ENCODE results near the gene CBFA2T3. TPM values are rescaled to one million over a fixed set of nuclear protein-coding genes. Genes with fewer than 3 reads are reported as not detected.

CBFA2T3 gene
- total RNA-seq, 1 donor from 2014 or later: 8.6 TPM

DNA sequence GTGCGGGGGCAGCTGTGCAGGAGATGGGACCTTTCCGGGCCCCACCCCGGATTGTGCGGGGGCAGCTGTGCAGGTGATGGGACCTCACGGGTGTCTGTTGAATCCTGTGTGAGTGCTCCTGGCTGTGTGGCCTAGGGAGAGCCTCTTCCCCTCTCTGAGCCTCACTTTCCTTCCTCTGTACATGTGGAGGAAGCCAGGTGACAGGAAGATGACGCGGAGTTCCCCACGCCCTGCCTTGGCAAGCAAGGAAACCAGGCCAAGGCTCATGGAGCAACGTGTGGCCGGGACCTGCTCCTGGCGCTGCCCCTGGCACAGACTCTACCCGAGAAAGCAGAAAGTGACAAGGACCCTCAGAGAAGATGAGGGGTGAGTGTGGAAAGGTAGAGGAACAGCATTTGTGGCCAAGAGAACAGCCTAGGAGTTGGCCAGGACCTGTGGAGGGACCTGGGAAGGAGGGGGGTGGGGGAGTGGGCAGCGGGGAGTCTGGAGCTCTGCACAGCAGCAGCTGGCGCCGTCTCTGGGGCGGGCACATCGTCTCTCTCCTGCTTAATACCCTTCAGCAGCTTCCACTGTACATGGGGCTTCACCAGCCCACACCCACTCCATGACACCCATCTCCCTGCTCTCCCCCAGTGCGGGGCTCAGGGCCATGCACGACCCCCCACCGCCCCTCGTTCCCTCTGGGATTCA is 72.2 kb downstream of the CBFA2T3 start:
- peak overlapping the region; percentile 64 for H3K27ac ChIP-seq (replicated peaks)
- peaks cover 15% of the 10 kb centered on the region for H3K36me3 ChIP-seq
- TF ChIP-seq, protein P1, sequence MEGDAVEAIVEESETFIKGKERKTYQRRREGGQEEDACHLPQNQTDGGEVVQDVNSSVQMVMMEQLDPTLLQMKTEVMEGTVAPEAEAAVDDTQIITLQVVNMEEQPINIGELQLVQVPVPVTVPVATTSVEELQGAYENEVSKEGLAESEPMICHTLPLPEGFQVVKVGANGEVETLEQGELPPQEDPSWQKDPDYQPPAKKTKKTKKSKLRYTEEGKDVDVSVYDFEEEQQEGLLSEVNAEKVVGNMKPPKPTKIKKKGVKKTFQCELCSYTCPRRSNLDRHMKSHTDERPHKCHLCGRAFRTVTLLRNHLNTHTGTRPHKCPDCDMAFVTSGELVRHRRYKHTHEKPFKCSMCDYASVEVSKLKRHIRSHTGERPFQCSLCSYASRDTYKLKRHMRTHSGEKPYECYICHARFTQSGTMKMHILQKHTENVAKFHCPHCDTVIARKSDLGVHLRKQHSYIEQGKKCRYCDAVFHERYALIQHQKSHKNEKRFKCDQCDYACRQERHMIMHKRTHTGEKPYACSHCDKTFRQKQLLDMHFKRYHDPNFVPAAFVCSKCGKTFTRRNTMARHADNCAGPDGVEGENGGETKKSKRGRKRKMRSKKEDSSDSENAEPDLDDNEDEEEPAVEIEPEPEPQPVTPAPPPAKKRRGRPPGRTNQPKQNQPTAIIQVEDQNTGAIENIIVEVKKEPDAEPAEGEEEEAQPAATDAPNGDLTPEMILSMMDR (IDR thresholded peaks at IDR 0.05; ENCODE audit: borderline replicate concordance): no peak
- intact Hi-C loops (cut with micrococcal nuclease): no loop called here
- peak overlapping the region; percentile 21 for H3K4me3 ChIP-seq
- H3K9me3 ChIP-seq (replicated peaks): no peaks in the 10 kb centered on the region
- no peak for DNase-seq
- H3K4me1 ChIP-seq: peaks cover 54% of the 10 kb centered on the region
- H3K27me3 ChIP-seq (ENCODE audit: low read depth): peaks cover 5% of the 10 kb centered on the region

DNA sequence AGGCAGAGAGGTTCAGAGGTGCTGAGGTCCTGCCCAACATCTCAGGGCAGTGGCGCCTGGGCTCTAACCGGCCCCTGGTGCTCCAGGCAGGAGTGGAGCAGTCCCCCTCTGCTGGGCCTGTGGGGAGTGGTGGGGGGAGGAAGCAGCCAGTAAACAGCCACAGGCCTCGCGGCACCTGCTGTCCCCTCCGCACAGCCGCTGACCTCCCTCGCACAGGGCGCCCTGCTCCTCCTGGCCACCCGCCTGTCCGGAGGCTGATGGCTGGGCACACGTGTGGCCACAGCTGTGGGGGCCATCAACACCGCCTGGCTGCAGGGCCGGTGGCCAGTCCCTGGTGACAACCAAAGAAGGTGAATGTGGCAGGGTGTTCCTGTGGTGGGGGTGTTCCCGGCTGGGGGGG is 73.7 kb downstream of the CBFA2T3 start:
- Histone ChIP-seq H3K9me3 (replicated peaks) (no peaks in the 10 kb centered on the region), H3K27ac (replicated peaks) (no peak overlapping the region), H3K36me3 (peaks cover 24% of the 10 kb centered on the region), H3K4me3 (no peak overlapping the region), H3K27me3 (ENCODE audit: low read depth) (peaks cover 5% of the 10 kb centered on the region), H3K4me1 (peaks cover 41% of the 10 kb centered on the region)
- TF ChIP-seq, protein P1 (IDR thresholded peaks at IDR 0.05; ENCODE audit: borderline replicate concordance): no peak
- intact Hi-C loops (cut with micrococcal nuclease): no loop called here
- no peak for DNase-seq

DNA sequence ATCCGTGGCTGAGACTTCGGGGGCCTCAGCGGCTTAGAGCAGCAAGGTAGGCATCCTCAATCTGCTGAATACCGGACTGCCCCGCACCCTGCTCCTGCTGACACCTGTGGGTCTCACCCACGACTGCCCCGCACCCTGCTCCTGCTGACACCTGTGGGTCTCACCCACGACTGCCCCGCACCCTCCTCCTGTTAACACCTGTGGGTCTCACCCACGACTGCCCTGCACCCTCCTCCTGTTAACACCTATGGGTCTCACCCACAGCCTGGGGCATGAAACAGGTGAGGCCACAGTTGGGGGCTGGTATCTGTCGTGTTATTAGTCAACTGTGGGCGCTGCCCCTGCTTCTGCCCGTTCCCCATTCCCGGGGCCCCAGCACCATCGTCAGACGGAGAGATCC is 74.3 kb downstream of the CBFA2T3 start:
- Histone ChIP-seq H3K4me3 (no peak overlapping the region), H3K36me3 (peaks cover 28% of the 10 kb centered on the region), H3K27ac (replicated peaks) (no peak overlapping the region), H3K9me3 (replicated peaks) (no peaks in the 10 kb centered on the region), H3K4me1 (peaks cover 37% of the 10 kb centered on the region), H3K27me3 (ENCODE audit: low read depth) (peaks cover 5% of the 10 kb centered on the region)
- intact Hi-C loops (cut with micrococcal nuclease): no loop called here
- no peak for DNase-seq
- TF ChIP-seq, protein P1 (IDR thresholded peaks at IDR 0.05; ENCODE audit: borderline replicate concordance): no peak

DNA sequence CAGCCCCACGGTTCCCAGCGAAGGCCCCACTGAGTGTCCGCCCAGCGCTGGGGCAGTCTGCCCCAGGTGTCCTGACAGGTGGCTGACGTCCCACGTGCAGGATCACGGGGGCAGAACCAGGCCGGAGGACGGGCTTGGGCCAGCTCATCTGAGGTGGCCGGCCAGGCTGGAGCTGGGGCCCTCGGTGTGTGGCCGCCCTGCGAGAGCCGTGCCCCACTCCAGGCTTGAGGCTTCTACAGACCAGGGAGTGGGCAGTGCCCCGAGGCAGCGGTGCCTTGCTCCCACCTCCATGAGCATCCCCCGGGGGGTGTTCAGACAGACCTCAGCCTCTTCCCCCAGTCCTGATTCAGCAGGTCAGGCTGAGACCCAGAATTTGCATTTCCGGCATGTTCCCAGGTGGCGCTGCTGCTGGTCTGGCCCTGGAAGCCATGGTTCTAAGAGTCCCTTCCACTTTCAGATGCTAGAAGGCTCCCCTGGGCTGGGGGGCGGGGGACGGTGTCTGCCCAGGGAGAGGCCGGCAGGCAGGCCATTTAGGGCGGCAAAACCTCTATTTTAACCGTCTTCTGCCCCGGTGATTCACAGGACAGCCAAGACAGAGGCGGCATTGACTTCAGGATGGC is 75.2 kb downstream of the CBFA2T3 start:
- Histone ChIP-seq H3K27ac (replicated peaks) (no peak overlapping the region), H3K9me3 (replicated peaks) (no peaks in the 10 kb centered on the region), H3K27me3 (ENCODE audit: low read depth) (peaks cover 4% of the 10 kb centered on the region), H3K4me3 (no peak overlapping the region), H3K4me1 (peaks cover 31% of the 10 kb centered on the region), H3K36me3 (peaks cover 37% of the 10 kb centered on the region)
- intact Hi-C loops (cut with micrococcal nuclease): no loop called here
- no peak for DNase-seq
- TF ChIP-seq, protein P1 (IDR thresholded peaks at IDR 0.05; ENCODE audit: borderline replicate concordance): no peak

DNA sequence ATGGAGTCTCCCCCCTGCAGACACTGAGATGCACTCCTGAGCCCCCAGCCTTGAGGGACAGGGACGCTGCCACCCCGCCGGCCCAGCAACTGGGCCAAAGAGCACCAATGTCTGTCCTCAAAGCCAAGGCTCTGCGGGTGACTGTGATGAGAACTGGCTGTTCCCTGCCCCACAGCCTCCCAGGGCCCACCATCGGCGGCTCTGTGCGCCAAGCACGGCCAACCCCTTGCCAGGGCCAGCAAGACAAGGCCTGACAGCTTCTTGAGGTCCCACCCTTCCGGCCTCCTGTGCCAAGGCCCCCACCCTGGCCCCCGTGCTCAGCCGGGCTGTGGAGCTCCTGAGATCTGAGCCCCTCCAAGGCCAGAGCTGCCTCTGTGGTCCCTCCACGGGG is 76.3 kb downstream of the CBFA2T3 start:
- Histone ChIP-seq H3K36me3 (peaks cover 39% of the 10 kb centered on the region), H3K4me1 (peaks cover 23% of the 10 kb centered on the region), H3K27ac (replicated peaks) (no peak overlapping the region), H3K4me3 (no peak overlapping the region), H3K27me3 (ENCODE audit: low read depth) (no peaks in the 10 kb centered on the region), H3K9me3 (replicated peaks) (no peaks in the 10 kb centered on the region)
- TF ChIP-seq, protein P1 (IDR thresholded peaks at IDR 0.05; ENCODE audit: borderline replicate concordance): no peak
- no peak for DNase-seq
- intact Hi-C loops (cut with micrococcal nuclease): no loop called here
